NCI-H82 (cell line): ENCODE data around the gene TTC7B.

ENCODE experiments used
- DNase-seq: peaks from one replicate; lab custom pipeline; 2025; lab: John Stamatoyannopoulos, UW

TTC7B gene

GRCh38 chr14:90617961-90618360 is 198.3 kb downstream of the TTC7B start:
- no peak for DNase-seq

- DNase-seq: no peak
Measured at GRCh38 chr14:90616881-90617280, 199.3 kb downstream of the TTC7B start.

- DNase-seq: no peak
Measured at GRCh38 chr14:90616313-90616712, 199.9 kb downstream of the TTC7B start.

DNA sequence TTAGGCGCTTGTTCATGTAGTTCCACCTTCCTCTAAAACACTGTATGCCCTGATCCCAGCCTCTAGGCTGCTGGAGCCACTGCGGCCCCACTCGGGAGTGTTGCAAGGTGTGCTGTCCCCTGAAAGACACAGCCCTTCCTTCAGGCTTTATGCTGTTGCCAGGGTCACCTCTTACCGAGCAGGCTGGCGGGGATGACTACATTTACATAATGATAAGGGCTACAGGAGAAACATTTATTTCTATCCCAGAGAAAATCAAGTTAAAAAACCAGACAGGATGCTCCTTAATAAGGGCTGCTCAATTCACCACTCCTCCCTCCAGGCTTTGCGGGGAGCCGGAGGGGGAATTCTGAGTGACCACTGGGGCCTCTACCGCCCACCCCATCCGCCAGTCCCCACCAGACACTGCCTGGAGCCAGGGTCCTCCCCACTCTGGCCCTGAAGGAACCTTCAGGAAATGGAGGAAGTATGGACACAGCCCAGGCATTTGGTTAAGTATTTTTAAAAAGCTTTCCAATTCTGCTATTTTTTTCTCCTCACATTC is 200.6 kb downstream of the TTC7B start:
- DNase-seq: no peak

- no peak for DNase-seq
Measured at GRCh38 chr14:90614696-90615516, 201.3 kb downstream of the TTC7B start.

DNA sequence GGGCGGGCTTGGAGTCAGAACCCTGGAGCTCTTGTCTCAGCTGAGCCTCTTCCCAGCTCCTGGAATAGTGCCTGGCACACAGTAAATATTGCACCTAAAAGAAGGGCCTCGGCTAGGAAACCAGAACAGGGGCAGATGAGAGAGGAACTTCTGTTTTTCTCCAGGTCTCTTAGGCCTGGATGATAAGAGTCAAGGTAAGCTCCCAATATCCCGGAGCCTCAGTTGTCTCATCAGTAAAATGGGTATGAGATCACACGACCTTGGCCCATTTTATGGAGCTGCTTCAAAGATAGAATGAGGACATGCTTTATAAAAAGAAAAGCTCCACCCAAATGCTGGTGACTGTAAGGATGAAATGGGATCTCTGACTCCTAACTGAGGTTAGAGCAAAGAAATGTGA is 202.2 kb downstream of the TTC7B start:
- no peak for DNase-seq

GRCh38 chr14:90613453-90613852 is 202.8 kb downstream of the TTC7B start:
- DNase-seq: no peak

GRCh38 chr14:90612801-90613200 is 203.4 kb downstream of the TTC7B start:
- DNase-seq: no peak

DNA sequence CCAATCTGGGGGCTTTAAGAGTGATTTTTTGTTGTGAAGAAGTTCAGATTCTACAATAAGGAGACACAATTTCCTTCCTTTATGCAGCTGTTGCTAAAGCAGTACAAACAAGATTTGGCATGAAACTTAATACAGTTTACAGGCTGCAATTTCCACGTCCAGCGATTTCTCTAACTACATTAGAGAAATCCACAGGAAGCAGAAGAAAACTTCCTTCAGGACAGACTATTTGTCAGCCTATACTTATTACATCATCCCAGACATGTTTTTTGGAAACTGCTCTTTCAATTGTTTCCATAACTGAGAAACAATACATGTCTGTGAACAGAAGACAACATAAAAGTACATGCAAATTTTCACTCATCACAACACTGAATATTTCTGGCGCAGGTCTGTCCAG is 204.3 kb downstream of the TTC7B start:
- no peak for DNase-seq

- DNase-seq: no peak
Measured at GRCh38 chr14:90611501-90611900, 204.7 kb downstream of the TTC7B start.

DNA sequence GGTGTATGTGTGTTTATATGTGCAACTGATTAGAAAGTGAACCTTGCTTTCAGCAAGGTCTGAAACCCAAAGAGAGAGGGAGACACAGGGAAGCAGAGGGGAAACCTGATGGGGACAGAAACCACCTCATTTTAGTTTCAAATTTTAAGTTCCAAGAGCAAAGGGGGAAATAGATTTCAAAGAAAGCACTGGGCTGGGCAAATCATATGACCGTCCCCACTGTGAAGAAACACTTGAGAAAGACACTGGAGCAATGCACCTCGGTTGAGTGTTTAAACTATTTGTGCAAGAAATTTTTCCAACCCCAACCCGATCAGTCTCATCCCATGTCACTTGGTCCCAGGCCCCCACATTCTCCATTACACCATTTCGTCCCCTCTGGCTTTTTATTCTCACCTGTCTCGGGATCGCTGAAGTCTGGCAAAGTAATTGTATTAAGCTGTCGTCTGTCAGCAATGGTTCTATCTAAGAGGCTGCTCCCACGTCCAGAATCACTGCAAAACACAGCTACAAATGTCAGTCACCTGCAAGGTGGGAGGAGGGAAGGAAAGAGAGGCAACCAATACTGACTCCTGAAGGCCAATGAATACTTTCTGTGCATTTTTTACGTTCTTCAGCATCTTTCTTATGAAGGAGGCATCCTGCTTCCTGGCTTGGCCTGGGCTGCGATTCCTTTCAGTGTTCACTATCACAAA is 205.7 kb downstream of the TTC7B start:
- DNase-seq: no peak

DNA sequence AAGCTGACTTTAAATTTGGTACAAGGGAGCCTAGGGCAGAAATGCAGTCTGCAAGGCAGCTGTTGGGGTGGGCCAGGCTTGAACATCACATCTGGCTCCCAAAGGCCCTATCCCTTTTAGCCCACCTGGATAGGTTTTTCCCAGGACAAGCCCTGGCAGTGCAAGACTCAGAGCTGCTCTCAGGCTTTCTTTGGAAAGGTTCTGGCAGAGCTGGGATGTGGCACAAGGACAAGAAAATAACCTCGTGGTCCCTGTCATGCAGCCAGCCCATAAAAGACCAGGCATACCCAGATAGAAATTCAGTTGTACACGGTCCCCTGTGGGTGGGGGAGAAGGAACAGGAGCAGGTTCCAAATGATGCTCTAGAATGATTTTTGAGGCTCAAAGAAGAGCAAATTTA is 206.9 kb downstream of the TTC7B start:
- no peak for DNase-seq

DNA sequence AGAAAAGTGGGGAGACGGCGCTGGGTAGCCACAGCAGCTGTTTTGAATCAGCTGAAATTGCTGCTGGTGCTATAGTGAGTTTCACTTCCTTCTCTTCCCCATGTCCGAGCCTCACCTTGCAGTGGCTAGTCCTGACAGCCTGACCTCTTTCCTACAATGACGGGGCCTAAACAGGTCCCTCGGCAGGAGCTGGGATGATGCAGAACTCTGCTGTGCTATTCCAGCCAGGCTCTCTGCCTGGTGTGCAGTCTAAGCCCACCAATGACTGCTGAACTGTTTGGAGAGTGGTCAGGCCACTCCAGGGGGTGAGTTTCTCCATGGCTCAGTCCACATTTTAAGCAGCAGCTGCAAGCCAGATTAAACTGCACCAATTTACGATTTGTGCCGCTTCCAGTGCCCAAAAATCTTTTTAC is 207.3 kb downstream of the TTC7B start:
- no peak for DNase-seq

GRCh38 chr14:90608281-90608680 is 207.9 kb downstream of the TTC7B start:
- no peak for DNase-seq

GRCh38 chr14:90607141-90607540 is 209.1 kb downstream of the TTC7B start:
- DNase-seq: no peak

DNA sequence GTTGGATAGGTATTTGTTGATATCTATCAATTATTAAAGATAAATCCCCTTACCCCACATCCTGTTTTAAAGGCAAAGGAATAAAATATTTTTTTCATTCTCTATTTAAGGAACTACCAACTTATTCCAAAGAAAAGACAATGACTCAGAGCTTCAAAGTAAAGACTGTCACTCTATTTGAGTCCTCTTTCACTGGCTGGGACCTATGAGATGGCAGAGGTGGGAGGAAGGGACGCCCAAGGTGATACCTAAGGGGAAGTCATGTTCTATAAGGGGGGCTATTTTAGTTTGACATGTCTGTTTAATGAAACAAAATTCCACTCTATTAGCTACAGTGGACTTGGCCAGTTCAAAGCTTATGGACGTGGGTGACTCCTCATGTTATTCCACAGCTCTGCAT is 209.8 kb downstream of the TTC7B start:
- DNase-seq: no peak

DNA sequence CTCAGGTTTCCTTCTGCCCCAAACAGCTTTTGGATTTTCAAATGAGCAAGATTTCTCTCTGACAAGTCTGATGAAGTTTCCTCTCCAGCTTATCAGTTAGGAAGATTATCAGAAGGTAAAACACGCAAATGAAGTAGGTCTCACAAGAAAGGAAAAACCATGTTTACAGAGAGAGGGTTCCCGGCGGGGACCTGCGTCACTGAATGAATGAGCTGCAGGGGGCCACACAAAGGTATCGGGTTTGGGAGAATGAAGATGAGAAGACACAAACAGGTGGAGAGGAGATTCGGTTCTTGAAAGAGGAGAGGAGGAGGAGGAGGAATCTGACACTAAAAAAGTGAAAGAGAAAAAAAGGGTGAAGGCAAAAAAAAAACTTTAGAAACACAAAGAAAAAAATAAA is 210.8 kb downstream of the TTC7B start:
- no peak for DNase-seq

DNA sequence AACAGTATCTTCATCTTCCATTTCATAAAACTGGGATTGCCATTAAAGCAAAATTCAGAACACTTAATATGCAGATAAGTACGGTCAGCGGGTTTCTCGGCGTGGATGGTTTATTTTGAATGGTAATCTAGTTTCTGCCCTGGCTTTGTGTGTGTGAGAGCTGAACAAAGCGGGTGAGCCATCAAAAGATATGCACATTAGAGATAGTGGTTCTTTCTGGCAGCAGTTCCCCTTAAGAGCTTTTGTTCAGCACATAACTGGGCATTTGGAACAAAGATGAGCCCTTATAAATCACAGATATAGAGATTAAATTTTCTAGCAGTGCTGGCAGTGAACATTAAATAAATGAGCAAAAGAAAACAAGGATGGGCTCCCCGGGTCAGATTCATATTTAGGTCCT is 211.9 kb downstream of the TTC7B start:
- no peak for DNase-seq

DNA sequence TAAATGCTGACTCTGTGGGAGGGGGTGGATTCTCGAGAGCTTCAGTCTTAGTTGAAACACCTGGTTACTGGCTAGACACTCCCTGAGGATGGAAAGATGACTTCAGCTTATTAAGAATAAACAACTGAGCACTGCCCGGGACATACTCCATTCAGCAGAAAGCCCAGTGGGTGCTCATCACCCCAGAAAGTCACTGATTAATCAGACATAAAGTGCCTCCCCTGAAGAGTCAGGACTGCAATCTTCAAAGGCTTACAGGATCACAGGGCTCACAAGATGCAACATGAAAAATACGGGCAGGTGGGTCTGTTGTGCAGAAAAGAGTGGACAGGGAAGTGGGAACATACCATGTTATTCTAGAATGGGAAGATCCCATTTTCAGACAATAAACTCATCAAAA is 212.4 kb downstream of the TTC7B start:
- no peak for DNase-seq

DNA sequence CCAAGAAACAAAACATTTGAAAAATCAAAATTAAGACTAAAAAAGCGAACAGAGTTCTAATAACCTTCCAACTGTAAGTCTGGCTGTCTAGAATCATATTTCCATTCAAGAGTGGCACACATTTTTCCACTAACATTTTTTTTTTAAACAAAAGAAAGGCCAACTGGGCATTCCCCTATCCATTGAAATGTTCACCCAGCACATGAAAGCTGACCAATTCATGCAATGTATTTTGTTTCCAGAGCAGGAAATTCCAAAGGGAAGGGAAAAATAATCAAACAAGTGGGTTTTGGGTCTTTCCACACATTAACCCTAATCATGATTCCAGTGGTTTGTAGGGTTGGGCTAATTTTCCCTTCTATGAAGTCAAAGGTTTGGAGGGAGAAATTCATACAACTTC is 212.9 kb downstream of the TTC7B start:
- no peak for DNase-seq

DNA sequence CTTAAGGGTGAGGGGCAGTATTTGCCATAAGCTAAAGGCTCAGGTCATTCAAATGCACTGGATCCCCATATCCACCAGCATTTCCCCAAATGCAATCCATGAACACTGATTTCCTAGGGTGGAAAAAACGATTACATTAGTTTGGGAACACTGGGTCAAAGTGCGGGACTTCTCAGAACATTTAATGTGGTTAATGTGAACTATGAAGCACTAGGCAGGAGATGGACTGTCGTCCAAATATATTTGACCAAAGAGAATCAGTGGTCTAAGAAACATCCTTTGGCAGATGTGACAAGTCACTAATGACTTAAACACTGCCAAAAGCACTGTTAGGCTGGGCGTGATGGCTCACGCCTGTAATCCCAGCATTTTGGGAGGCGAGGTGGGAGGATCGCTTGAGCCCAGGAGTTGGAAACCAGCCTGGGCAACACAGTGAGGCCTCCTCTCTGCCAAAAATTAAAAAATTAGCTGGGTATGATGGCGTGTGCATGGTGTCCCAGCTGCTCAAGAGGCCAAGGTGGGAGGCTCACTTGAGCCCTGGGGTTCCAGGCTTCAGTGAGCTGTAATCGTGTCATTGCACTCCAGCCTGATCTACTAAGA is 214.0 kb downstream of the TTC7B start:
- DNase-seq: no peak

- DNase-seq: no peak
Measured at GRCh38 chr14:90601563-90601962, 214.7 kb downstream of the TTC7B start.

- DNase-seq: peak; percentile 33
Measured at GRCh38 chr14:90600619-90601018, 215.6 kb downstream of the TTC7B start.
